Vagina (tissue), 2 donors: ENCODE results near the gene CD4.

Source experiments
- CTCF ChIP-seq, 3 experiments: fragments of 450-650 bp in 2 of 3; fragments of 200-600 bp in 1 of 3; sonication (generic) in 1 of 3; IDR thresholded peaks; one replicate each; pipeline ENCODE4 v1.5.1; 2017 to 2019; ENCODE audit warnings: antibody characterized with exemption in 3 of 3, mild to moderate bottlenecking in 2 of 3, moderate library complexity in 2 of 3
- POLR2AphosphoS5 ChIP-seq, 2 donors: sonication (generic); formaldehyde crosslinking; IDR thresholded peaks; one replicate each; pipeline ENCODE4 v1.9.0; 2017; ENCODE audit warnings: antibody characterized with exemption in 2 of 2, mild to moderate bottlenecking in 2 of 2, low read depth in 1 of 2; ENCODE audit not compliant: insufficient read depth in 1 of 2

- TF ChIP-seq CTCF (IDR thresholded peaks at IDR 0.05) (no peak), POLR2AphosphoS5 (IDR thresholded peaks at IDR 0.05; ENCODE audit: insufficient read depth in 1 of 2, low read depth in 1 of 2) (no peak)
These were observed 30.7 kb upstream of the CD4 start for GRCh38 chr12:6758506-6759095.
